HCT116 (cell line): ENCODE measurements around the gene MLPH. TPM values are rescaled to one million over a fixed set of nuclear protein-coding genes. Genes with fewer than 3 reads are reported as not detected.

Source experiments
- ATAC-seq: fragments of 200-7000 bp; cut with Tn5 transposase; 2 replicates; pipeline ENCODE4 v1.9.1; 2020; ENCODE audit warnings: mild to moderate bottlenecking, moderate library complexity
- BruUV-seq: library from RNA; stranded (reverse); fragments of 400-500 nt; replicated peaks from 2 replicates; lab custom pipeline; 2021; lab: Mats Ljungman, UMichigan
- CTCF ChIA-PET: fragments of 300-600 bp; sonication (Branson Sonifier 250); formaldehyde crosslinking; loops from one replicate; lab custom pipeline; 2021; ENCODE audit warnings: antibody characterized with exemption; lab: Charles Lee
- POLR2A ChIA-PET: fragments of 300-600, 350-600 bp; sonication (Branson Sonifier 250); formaldehyde crosslinking; loops from one replicate; lab custom pipeline; 2021; ENCODE audit warnings: antibody characterized with exemption; lab: Charles Lee
- RAD21 ChIA-PET, 2 experiments: fragments of 300-600 bp; sonication (Branson Sonifier 250); formaldehyde crosslinking; loops; one replicate each; lab custom pipeline; 2023; ENCODE audit warnings: low total read pairs in 2 of 2; ENCODE audit not compliant: uncharacterized antibody in 2 of 2, unreplicated experiment in 2 of 2, low non-redundant PET in 1 of 2; lab: Charles Lee
- DNase-seq: peaks from one replicate; pipeline ENCODE4 v3.0.0-alpha.2; 2010; ENCODE audit warnings: low read depth, low spot score
- H2AFZ ChIP-seq: fragments of 200-600 bp; shearing (Covaris generic), sonication (generic); 2 replicates; pipeline ENCODE4 v1.6.1; 2017; ENCODE audit warnings: low read depth, mixed run types, mixed read lengths, antibody characterized with exemption, low read length; ENCODE audit not compliant: poor library complexity, severe bottlenecking
- H3K27ac ChIP-seq: 2 replicates; pipeline ENCODE4 v1.5.1; 2012; ENCODE audit warnings: low read depth, low read length
- H3K27me3 ChIP-seq: fragments of 200-600 bp; sonication (generic); 2 replicates; pipeline ENCODE4 v1.6.1; 2016; ENCODE audit warnings: mixed run types, low read length, mixed read lengths; ENCODE audit not compliant: insufficient read depth
- H3K36me3 ChIP-seq, 2 experiments: fragments of 200-500 bp in 1 of 2; fragments of 200-600 bp in 1 of 2; sonication (Bioruptor generic) in 1 of 2; sonication (generic) in 1 of 2; 2 replicates each; pipeline versions ENCODE4 v1.5.1 to v1.6.1; 2014 to 2016; ENCODE audit warnings: low read length in 2 of 2, inconsistent platforms in 1 of 2, mixed read lengths in 1 of 2, mixed run types in 1 of 2; ENCODE audit not compliant: insufficient read depth in 2 of 2, control insufficient read depth in 1 of 2
- H3K4me1 ChIP-seq, 2 experiments: fragments of 200-600 bp in 1 of 2; sonication (generic) in 1 of 2; 2 replicates each; pipeline versions ENCODE4 v1.5.1 to v1.6.1; 2012 to 2017; ENCODE audit warnings: low read length in 2 of 2, inconsistent platforms in 1 of 2, mild to moderate bottlenecking in 1 of 2, mixed read lengths in 1 of 2, mixed run types in 1 of 2, moderate library complexity in 1 of 2; ENCODE audit not compliant: insufficient read depth in 2 of 2, control insufficient read depth in 1 of 2
- H3K4me2 ChIP-seq: fragments of 200-600 bp; sonication (generic); 2 replicates; pipeline ENCODE4 v1.6.1; 2017; ENCODE audit warnings: mixed run types, low read length, mixed read lengths
- H3K4me3 ChIP-seq, 2 experiments: fragments of 200-600 bp in 1 of 2; sonication (generic) in 1 of 2; replicated peaks in 1 of 2; 2 replicates each; pipeline ENCODE4 v1.5.1; 2011 to 2016; ENCODE audit warnings: low read length in 2 of 2, control low read depth in 1 of 2, low read depth in 1 of 2, mild to moderate bottlenecking in 1 of 2, mixed read lengths in 1 of 2, mixed run types in 1 of 2
- H3K79me2 ChIP-seq: fragments of 200-600 bp; sonication (generic); 2 replicates; pipeline ENCODE4 v1.6.1; 2017; ENCODE audit warnings: mild to moderate bottlenecking, mixed run types, low read length, moderate library complexity, mixed read lengths; ENCODE audit not compliant: insufficient read depth
- H3K9ac ChIP-seq: fragments of 200-600 bp; sonication (generic); 2 replicates; pipeline ENCODE4 v1.6.1; 2016; ENCODE audit warnings: low read length, mixed read lengths
- H3K9me2 ChIP-seq: fragments of 200-600 bp; sonication (generic), shearing (Covaris generic); 2 replicates; pipeline ENCODE4 v1.6.1; 2017; ENCODE audit warnings: mixed run types, mild to moderate bottlenecking, moderate library complexity; ENCODE audit not compliant: insufficient read depth
- H3K9me3 ChIP-seq, 2 experiments: fragments of 200-500 bp in 1 of 2; fragments of 200-600 bp in 1 of 2; sonication (Bioruptor generic) in 1 of 2; sonication (generic) in 1 of 2; 2 replicates each; pipeline ENCODE4 v1.6.1; 2014 to 2017; ENCODE audit warnings: low read length in 2 of 2, mixed read lengths in 2 of 2, inconsistent platforms in 1 of 2, low read depth in 1 of 2, mild to moderate bottlenecking in 1 of 2, mixed run types in 1 of 2, moderate library complexity in 1 of 2; ENCODE audit not compliant: control insufficient read depth in 1 of 2, insufficient read depth in 1 of 2
- H4K20me1 ChIP-seq: fragments of 200-600 bp; sonication (generic), shearing (Covaris generic); 2 replicates; pipeline ENCODE4 v1.6.1; 2017; ENCODE audit warnings: mixed run types, mild to moderate bottlenecking, moderate library complexity; ENCODE audit not compliant: insufficient read depth
- CBX3 ChIP-seq: IDR thresholded peaks from 2 replicates; pipeline ENCODE4 v1.6.1; 2012; ENCODE audit warnings: low read depth
- CTCF ChIP-seq, 3 experiments: fragments of 200-600 bp in 1 of 3; sonication (generic) in 1 of 3; IDR thresholded peaks in 2 of 3; conservative IDR thresholded peaks in 1 of 3; 2 replicates each; pipeline ENCODE4 v1.5.1; 2012 to 2017; ENCODE audit warnings: low read depth in 2 of 3, low read length in 2 of 3, antibody characterized with exemption in 1 of 3, borderline replicate concordance in 1 of 3, control low read depth in 1 of 3, mild to moderate bottlenecking in 1 of 3, mixed read lengths in 1 of 3, mixed run types in 1 of 3, moderate library complexity in 1 of 3; ENCODE audit not compliant: insufficient read depth in 1 of 3
- ELF1 ChIP-seq: IDR thresholded peaks from 2 replicates; pipeline ENCODE4 v1.6.1; 2012; ENCODE audit warnings: low read depth, borderline replicate concordance
- EZH2 ChIP-seq: fragments of 200-600 bp; sonication (generic); IDR thresholded peaks from 2 replicates; pipeline ENCODE4 v1.6.1; 2017; ENCODE audit warnings: antibody characterized with exemption, mixed run types
- FOSL1 ChIP-seq: IDR thresholded peaks from 2 replicates; pipeline ENCODE4 v1.6.1; 2012; ENCODE audit warnings: low read depth
- MAX ChIP-seq: IDR thresholded peaks from 2 replicates; pipeline ENCODE4 v1.6.1; 2012
- POLR2A ChIP-seq: IDR thresholded peaks from 2 replicates; pipeline ENCODE4 v1.7.0; 2011; ENCODE audit warnings: borderline replicate concordance; ENCODE audit not compliant: insufficient read depth, insufficient read length; ENCODE audit errors: extremely low read depth
- POLR2AphosphoS5 ChIP-seq: IDR thresholded peaks from 2 replicates; pipeline ENCODE4 v1.6.1; 2011; ENCODE audit warnings: mild to moderate bottlenecking, low read depth, low read length, moderate library complexity
- RAD21 ChIP-seq: IDR thresholded peaks from 2 replicates; pipeline ENCODE4 v1.6.1; 2012; ENCODE audit warnings: low read depth, mild to moderate bottlenecking
- REST ChIP-seq: IDR thresholded peaks from 2 replicates; pipeline ENCODE4 v1.6.1; 2012; ENCODE audit warnings: low read depth
- SIN3A ChIP-seq: IDR thresholded peaks from 2 replicates; pipeline ENCODE4 v1.6.1; 2012; ENCODE audit warnings: low read depth
- SP1 ChIP-seq: IDR thresholded peaks from 2 replicates; pipeline ENCODE4 v1.6.1; 2012; ENCODE audit warnings: low read depth
- SRF ChIP-seq: IDR thresholded peaks from 2 replicates; pipeline ENCODE4 v1.6.1; 2012; ENCODE audit warnings: low read depth
- ZFX ChIP-seq: fragments of 450-650 bp; IDR thresholded peaks from 2 replicates; pipeline ENCODE4 v1.6.1; 2017
- ZNF274 ChIP-seq: fragments of 200-500 bp; sonication (Bioruptor generic); IDR thresholded peaks from 2 replicates; pipeline ENCODE4 v1.6.1; 2014; ENCODE audit warnings: mild to moderate bottlenecking, low read depth, low read length, inconsistent platforms
- intact Hi-C: fragments of 100-400 bp; cut with micrococcal nuclease; formaldehyde crosslinking; loops from 2 replicates; pipeline ENCODE4 v1.10.0; 2022
- total RNA-seq: library from RNA; stranded (reverse); gene quantifications from one replicate; pipeline ENCODE4 v1.2.1, GENCODE V29; 2021; ENCODE audit not compliant: unreplicated experiment
- TF ChIP-seq, protein P1 (sequence below): IDR thresholded peaks from 2 replicates; pipeline ENCODE4 v1.6.1; 2011; ENCODE audit warnings: mild to moderate bottlenecking, low read length, moderate library complexity; ENCODE audit not compliant: insufficient replicate concordance; ENCODE audit errors: extremely low read depth

MLPH gene
- total RNA-seq, 1 experiment from 2014 or later, result 81.4 TPM

DNA sequence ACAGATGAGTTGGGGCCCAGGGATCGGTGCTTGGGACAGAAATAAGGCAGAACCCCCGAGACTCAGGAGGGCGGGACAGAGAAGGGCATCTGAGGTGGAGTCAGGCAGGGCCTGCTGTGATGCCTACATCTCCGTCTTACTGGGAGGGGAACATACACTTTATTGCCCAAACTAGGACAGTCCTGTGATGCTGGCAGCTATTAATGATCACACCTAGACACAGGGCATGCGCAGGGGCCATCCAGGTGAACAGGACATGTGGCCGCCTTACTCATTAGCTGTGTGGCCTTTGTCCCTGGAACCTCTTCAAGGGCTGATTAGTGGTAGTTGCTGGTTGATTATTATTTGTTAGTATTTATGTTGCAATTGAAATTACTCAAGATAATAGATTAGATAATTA, 33.2 kb downstream of the MLPH start (continued):
- TF ChIP-seq CTCF (IDR thresholded peaks at IDR 0.05 in 2 of 3, conservative IDR thresholded peaks at IDR 0.05 in 1 of 3; ENCODE audit: borderline replicate concordance in 1 of 3, insufficient read depth in 1 of 3, low read depth in 2 of 3, low read length in 2 of 3) (no peak), EZH2 (no peak)

DNA sequence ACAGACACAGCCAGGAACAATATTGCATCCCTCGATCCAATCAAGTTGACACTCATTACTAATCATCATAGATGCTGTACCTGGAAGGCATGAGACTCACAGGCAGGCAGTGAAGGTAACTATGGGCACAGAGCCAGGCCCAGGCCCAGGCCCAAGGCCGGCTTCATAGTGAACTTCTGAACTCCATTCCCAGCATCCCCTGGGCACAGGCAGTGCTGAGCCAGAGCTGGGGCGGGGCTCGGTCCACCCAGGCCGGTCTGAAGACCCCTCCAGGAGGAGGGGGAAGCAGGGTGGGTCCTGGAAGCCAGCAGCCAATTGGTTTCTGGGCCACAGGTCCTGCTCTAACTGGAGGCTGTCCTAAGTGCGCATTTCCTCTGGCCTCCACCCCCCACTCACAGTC, 37.6 kb downstream of the MLPH start:
- H3K9me3 ChIP-seq, result no peaks in the 10 kb centered on the region
- no peak overlapping the region for H3K27ac ChIP-seq
- H3K4me1 ChIP-seq, result no peaks in the 10 kb centered on the region
- no TSS peak for BruUV-seq
- no peaks in the 10 kb centered on the region for H3K27me3 ChIP-seq
- CTCF ChIA-PET, result no interaction called here
- no peaks in the 10 kb centered on the region for H4K20me1 ChIP-seq
- no peak overlapping the region for H3K9ac ChIP-seq
- ATAC-seq, result no peak
- H3K4me2 ChIP-seq, result no peak overlapping the region
- H3K79me2 ChIP-seq, result no peaks in the 10 kb centered on the region
- no peak for DNase-seq
- POLR2A ChIA-PET, result no interaction called here
- RAD21 ChIA-PET, result no interaction called here
- no peak overlapping the region for H2AFZ ChIP-seq
- no peak overlapping the region for H3K4me3 ChIP-seq
- no peaks in the 10 kb centered on the region for H3K9me2 ChIP-seq
- H3K36me3 ChIP-seq, result peaks cover 19 to 43% of the 10 kb centered on the region in 2 experiments
- intact Hi-C loops, result no loop called here
- TF ChIP-seq SP1 (no peak), MAX (no peak), RAD21 (no peak), EZH2 (no peak), ELF1 (no peak), ZNF274 (no peak), FOSL1 (no peak), CTCF (IDR thresholded peaks at IDR 0.05 in 2 of 3, conservative IDR thresholded peaks at IDR 0.05 in 1 of 3; ENCODE audit: borderline replicate concordance in 1 of 3, insufficient read depth in 1 of 3, low read depth in 2 of 3, low read length in 2 of 3) (no peak), REST (no peak), SIN3A (no peak), POLR2AphosphoS5 (no peak), POLR2A (no peak), CBX3 (no peak), SRF (no peak), ZFX (no peak)
- TF ChIP-seq, protein P1, sequence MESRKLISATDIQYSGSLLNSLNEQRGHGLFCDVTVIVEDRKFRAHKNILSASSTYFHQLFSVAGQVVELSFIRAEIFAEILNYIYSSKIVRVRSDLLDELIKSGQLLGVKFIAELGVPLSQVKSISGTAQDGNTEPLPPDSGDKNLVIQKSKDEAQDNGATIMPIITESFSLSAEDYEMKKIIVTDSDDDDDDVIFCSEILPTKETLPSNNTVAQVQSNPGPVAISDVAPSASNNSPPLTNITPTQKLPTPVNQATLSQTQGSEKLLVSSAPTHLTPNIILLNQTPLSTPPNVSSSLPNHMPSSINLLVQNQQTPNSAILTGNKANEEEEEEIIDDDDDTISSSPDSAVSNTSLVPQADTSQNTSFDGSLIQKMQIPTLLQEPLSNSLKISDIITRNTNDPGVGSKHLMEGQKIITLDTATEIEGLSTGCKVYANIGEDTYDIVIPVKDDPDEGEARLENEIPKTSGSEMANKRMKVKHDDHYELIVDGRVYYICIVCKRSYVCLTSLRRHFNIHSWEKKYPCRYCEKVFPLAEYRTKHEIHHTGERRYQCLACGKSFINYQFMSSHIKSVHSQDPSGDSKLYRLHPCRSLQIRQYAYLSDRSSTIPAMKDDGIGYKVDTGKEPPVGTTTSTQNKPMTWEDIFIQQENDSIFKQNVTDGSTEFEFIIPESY, result no peak
